ENCODE measurements around the gene EEF1A1. TPM values are rescaled to one million over a fixed set of nuclear protein-coding genes. Genes with fewer than 3 reads are reported as not detected.
A peak's percentile ranks its signal among the peaks of the same experiment; 100 is the strongest.
"Not testable (repeated sequence)": the region's sequence is repeated elsewhere in the genome, so short reads cannot be mapped to it uniquely, and the experiment has no call there.

Gene EEF1A1
- polyA plus RNA-seq, 1 donor = 20,185 TPM

DNA sequence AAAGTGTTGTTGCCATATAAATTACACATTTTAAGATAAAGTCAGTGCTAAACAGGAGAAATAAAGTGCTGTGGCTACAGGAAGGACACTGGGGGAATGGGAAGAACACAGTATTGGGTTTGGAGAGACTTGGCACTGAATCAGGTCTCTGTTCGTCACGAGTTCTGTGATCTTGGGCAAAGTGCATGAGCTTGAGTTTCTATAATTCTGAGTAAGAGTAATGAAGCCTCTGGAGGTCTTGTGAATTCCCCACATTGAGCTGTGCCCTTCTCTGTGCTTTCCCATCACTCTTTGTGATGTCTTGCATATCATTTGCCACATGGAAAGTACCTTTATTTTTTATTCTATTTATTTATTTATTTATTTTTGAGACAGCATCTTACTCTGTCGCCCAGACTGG, 16.8 kb upstream of the EEF1A1 start:
- no peak for DNase-seq

DNA sequence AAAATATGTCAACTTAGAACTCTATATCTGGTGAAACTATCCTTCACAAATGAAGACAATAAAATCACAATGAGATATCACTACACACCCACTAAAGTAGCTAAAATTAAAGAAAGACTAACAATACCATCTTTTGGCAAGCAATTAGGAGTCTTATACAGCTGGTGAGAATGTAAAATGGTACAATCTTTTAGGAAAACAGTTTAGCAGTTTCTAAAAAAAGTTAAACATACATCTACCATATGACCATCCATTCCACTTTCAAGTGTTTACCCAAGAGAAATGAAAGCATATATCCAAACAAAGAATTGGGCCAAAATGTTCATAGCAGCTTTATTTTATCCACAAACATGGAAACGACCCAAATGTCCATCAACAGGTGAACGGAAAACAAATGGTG, 13.8 kb upstream of the EEF1A1 start:
- DNase-seq = no peak

DNA sequence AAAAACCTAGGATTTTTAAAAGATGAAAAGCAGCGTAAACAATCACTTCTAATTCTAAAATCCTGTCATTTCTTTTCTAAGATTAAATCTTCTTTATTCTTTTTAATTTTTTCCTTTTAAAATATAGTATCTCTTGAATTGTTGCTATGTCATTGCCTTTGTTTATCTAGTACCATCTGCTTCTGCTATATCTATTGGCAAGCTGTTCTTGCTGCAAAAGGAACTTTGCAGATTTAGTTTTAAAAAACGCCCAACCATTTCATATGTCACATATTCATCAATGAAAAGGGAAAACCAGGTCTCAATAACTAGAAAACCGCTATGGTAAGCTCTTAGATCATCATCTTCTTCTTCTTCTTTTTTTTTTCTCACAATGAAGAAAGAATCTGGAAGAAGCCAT, 11.5 kb upstream of the EEF1A1 start:
- DNase-seq = no peak

DNA sequence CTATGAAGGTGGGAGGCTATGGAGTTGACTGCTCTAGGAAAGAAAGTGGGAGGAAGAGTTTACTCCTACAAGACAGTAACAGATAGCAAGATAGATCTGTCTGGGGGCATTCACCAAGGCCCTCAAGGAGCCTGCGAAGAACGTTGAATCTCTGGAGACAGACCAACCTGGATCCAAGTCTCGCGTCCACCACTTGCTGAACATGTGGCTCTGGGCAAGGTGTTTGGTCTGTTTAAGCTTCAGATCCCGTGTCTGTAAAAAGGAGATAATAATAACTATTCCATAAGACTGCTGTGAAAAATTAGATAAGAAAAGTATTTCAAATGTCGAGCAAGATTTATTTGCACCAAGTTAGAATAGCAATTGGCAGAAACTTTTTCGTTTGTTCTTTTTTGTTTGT, 8.1 kb upstream of the EEF1A1 start:
- DNase-seq = no peak

DNA sequence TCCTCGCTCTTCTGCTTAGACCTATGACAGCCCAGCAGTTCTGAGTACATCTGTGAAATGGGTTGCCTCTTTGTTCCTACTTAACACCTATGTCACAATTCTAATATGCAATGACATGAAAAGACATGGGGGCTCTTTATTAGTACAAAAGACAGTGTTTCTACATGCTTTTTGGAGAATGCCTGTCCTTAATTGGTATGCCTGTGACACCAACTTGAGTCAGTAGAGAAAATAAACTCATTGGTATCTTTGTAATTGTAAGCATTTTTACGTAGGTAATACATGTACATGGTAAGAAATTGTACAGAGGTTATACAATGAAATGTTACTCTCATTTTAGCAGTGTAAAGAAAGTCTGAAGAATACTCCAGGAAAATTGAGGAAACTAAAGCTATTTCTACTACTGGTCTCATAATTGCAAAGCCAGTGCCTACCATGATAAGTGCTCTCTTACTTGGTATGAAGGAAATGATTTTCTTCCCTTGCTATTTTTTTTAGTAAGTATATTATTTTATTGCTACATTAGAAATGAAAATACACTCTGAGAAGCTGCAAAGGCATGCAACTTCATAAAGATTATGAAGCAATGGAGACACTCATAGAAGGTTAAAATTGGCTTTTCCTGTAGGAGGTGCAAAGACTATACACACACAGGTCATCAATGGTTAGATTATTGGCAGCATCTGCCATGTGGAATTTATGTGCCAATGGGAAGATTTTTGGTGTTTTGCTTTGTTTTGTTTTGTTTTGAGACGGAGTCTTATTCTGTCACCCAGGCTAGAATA, 4.9 kb upstream of the EEF1A1 start:
- no peak for DNase-seq

DNA sequence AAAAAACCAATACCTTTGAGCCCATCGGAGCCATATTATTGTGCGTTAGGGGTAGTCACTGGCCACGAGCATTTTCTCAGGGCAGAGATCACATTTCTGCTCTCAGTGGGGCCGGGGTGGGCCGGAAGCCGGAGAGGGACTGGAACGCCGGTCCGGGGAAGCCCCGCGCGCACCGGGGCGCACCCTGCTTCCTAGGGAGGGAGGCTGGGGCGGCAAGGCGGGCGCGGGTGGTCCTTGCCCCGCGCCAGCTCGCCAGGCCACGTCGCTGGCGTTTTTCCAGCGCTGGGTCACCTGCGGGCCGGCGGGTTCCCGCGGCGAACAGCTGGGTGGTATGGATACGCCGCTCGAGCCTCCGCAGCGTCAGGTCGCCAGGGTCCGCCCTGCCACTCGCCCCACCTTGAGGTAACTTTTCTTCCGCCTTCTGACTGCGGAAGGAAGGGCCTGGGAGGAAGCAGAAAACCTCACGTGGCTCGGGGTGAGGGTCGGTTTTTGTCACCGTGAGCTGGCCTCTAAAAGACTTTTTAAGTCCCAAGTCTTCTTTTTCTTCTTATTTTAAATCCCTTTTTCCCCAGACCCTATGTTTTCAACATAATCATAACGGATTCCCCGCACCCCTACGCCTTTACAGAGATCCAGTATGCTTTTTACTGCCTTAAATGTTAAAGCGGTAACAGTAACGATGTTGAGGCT, 2.7 kb upstream of the EEF1A1 start:
- peak; percentile 72 for DNase-seq

DNA sequence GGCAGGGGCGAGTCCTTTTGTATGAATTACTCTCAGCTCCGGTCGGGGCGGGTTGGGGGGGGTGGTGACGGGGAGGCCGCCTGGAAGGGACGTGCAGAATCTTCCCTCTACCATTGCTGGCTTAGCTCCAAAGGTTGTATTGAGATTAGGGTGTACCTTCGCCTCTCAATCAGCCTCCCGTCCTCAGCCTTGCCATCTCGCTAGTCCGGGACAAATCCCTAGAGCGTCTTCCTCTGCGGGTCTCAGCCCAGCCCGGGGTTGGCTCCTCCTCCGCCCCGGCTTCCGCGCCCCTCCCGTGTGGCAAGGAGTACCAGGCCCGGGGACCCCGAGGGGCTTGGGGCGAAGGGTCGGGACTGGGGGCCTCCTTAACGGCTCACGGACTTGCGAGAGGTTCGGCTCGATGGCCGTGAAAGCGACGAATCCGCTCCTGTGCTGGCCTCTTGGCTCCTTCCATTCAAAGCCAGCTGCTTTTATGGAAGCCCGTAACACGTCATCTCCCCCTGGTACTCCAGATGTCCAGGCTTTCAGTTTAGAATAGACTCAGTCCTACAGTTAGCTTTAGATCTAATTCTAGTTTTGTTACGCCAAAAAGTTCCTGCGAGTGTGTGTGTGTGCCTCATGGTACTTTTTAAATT, 636 bp upstream of the EEF1A1 start:
- peak; percentile 90 for DNase-seq

DNA sequence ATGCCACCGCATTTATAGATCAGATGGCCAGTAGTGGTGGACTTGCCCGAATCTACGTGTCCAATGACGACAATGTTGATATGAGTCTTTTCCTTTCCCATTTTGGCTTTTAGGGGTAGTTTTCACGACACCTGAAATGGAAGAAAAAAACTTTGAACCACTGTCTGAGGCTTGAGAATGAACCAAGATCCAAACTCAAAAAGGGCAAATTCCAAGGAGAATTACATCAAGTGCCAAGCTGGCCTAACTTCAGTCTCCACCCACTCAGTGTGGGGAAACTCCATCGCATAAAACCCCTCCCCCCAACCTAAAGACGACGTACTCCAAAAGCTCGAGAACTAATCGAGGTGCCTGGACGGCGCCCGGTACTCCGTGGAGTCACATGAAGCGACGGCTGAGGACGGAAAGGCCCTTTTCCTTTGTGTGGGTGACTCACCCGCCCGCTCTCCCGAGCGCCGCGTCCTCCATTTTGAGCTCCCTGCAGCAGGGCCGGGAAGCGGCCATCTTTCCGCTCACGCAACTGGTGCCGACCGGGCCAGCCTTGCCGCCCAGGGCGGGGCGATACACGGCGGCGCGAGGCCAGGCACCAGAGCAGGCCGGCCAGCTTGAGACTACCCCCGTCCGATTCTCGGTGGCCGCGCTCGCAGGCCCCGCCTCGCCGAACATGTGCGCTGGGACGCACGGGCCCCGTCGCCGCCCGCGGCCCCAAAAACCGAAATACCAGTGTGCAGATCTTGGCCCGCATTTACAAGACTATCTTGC, 725 bp downstream of the EEF1A1 start:
- peak; percentile 71 for DNase-seq

- DNase-seq = not testable (repeated sequence)
These were observed 1.6 kb downstream of the EEF1A1 start for GRCh38 chr6:73518982-73519881.

DNA sequence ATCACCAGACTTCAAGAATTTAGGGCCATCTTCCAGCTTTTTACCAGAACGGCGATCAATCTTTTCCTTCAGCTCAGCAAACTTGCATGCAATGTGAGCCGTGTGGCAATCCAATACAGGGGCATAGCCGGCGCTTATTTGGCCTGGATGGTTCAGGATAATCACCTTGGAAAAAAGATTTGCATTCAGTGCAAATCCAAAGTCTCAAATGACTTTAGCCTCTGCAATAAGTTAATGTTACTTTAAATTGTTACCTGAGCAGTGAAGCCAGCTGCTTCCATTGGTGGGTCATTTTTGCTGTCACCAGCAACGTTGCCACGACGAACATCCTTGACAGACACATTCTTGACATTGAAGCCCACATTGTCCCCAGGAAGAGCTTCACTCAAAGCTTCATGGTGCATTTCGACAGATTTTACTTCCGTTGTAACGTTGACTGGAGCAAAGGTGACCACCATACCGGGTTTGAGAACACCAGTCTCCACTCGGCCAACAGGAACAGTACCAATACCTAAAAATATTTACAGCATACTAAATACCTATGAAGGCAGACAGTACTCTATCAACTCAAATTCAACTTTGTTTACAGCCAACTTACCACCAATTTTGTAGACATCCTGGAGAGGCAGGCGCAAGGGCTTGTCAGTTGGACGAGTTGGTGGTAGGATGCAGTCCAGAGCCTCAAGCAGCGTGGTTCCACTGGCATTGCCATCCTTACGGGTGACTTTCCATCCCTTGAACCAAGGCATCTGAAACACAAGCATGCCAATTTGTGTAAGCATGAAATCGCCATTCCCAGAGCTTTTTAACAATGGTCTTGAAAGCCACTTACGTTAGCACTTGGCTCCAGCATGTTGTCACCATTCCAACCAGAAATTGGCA, 2.5 kb downstream of the EEF1A1 start:
- DNase-seq = not testable (repeated sequence)

DNA sequence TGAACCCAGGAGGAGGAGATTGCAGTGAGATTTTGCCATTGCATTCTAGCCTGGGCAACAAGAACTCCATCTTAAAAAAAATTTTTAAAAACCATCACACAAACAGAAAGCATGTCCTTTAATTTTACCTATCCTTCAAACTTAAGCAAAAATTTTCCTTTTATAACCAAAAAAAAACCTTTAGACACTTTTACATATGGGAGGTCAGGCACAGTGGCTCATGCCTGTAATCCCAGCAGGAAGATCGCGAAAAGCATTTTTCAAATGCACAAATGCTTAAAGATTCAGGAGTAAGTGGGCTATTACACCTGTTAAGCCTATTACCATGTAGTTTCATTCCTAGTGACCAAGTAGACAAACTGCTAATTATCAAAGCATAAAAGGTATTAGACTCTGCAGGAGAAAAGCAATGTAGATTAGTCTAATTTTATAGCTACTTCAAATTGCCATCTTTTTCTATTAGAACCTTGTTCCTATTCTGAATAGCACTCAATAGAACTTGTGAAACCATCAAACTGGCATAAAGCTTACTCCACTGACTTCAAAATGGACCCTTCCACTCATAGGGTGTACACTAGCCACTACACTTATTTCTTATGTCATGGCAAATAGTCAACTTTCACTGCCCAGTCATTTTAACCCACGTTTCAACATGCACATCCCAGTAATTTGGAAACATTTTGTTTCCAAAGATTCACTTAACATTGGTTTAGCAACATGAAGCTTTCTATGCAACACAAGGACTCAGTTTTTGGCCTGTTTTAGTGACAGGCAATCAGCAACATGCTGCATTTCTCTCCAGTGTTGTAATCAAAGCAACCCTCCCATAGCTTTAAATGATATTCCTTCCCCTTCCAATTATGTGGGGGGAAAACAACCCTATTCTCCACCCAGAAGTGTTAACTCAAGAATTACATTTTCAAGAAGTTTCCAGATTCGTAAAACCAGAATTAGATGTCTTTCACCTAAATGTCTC, 4.0 kb downstream of the EEF1A1 start:
- DNase-seq = no peak

- DNase-seq = no peak
These were observed 5.6 kb downstream of the EEF1A1 start for GRCh38 chr6:73515204-73515655.

DNA sequence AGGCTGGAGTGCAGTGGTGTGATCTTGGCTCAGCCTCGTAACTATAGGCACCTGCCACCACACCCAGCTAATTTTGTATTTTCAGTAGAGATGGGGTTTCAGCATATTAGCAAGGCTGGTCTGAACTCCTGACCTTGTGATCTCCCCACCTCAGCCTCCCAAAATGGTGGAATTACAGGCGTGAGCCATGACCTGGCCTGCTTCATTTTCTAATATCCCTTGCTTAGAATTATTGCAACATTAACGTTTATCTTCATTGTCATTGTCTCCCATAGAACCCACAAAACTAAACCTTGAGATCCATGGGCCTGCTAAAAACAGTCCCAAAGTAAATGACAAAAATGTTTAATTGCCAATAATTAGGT, 6.1 kb downstream of the EEF1A1 start:
- DNase-seq = no peak

DNA sequence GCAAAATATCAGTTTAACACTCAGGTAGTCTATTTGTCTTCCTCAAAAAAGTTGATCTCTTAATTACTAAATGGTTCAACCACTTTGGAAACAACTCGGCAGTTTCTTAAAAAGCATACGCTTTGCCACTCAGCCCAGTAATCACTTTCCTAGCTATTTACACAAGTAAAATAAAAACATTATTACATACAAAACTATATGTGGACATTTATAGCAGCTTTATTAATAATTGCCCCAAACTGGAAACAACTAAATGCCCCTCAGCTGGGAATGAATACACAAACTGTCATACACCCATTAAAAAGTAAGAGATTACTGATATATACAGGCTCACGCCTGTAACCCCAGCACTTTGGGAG, 7.4 kb downstream of the EEF1A1 start:
- no peak for DNase-seq

DNA sequence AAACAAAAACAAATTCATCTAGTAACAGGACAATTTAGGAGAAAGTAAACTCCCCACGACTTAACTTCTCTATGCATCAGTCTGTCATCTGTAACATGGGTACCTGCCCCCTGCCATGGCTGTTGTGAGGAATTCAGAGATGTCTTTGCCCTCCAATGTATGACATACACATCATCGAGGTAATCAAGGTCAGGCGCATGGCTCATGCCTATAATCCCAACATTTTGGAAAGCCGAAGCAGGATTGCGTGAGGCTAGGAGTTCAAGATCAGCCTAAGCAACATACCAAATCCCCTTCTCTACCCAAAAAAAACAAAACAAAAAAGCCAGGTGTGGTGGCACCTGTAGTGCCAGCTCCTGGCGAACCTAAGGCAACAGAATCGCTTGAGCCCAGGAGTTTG, 9.0 kb downstream of the EEF1A1 start:
- DNase-seq = no peak

DNA sequence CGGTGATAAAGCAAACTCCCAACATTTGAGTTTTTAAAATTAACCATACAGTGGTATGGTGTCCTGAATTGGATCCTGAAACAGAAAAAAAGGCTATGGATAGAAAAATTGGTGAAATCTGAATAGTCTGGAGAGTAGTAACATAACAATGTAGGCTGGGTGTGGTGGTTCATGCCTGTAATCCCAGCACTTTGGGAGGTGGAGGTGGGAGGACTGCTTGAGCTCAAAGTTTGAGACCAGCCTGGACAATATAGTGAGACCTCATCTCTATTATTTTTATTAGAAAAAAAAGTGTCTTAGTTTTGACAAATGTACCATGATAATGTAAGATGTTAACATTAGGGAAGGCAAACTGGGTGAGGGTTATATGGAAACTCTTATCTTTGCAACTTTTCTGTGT, 11.0 kb downstream of the EEF1A1 start:
- DNase-seq = no peak

DNA sequence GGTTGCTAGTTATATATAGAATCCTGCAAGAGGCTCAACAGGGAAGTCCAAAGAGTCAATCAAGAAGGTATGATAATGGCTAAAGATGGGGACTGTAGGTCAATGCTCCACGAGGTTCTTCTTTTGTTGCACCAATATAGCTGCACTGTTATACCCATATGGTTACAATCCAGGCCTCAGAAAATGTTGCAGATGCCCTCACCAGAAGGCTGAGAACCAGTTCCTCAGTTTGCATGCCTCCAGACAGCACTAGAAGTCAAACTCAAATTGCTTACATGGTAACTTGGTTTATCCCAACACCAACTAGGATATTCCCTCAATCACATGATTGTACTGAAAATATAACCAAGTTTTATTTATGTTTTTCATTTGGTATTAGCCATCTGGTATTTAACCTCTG, 12.1 kb downstream of the EEF1A1 start:
- no peak for DNase-seq

DNA sequence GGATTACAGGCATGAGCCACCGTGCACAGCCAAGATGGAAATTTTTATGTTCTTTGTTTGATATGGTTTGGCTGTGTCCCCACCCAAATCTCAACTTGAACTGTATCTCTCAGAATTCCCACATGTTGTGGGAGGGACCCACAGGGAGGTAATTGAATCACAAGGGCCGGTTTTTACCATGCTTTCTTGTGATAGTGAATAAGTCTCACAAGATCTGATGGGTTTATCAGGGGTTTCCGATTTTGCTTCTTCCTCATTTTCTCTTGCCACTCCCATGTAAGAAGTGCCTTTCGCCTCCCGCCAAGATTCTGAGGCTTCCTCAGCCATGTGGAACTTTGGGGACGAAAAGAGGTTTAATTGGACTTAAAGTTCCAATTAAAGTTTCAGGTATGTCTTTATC, 14.6 kb downstream of the EEF1A1 start:
- DNase-seq = no peak

- not testable (repeated sequence) for DNase-seq
These were observed 15.1 kb downstream of the EEF1A1 start for GRCh38 chr6:73505705-73506104.

DNA sequence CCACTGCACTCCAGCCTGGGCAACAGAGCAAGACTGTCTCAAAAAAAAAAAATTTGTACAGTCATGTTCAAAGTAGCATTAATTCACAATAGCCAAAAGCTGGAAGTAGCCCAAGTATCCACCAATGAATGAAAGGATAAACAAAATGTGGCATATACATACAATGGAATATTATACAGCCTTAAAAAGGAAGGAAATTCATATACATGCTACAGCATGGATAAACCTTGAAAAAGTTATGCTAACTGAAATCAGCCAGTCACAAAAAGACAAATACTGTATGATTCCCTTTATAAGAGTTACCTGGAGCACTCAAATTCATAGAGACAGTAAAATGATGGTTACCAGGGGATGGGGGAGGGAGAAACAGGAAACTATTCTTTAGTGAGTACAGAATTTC, 15.7 kb downstream of the EEF1A1 start:
- no peak for DNase-seq
